PC-9 (cell line): Measurements from ENCODE around the gene IFT22. TPM values are rescaled to one million over a fixed set of nuclear protein-coding genes. Genes with fewer than 3 reads are reported as not detected.

Source experiments
- Bru-seq: library from RNA; stranded (reverse); fragments of 400-500 nt; gene quantifications from one replicate; lab custom pipeline; 2021; lab: Mats Ljungman, UMichigan
- BruChase-seq, 2 experiments: library from RNA; stranded (reverse); fragments of 400-500 nt; gene quantifications; one replicate each; lab custom pipeline; 2021; lab: Mats Ljungman, UMichigan
- BruUV-seq: library from RNA; stranded (reverse); fragments of 400-500 nt; replicated peaks from 2 replicates; lab custom pipeline; 2021; lab: Mats Ljungman, UMichigan
- CTCF ChIA-PET: fragments of 300-600 bp; sonication (Branson Sonifier 250); formaldehyde crosslinking; loops from one replicate; lab custom pipeline; 2022; ENCODE audit warnings: antibody characterized with exemption; lab: Charles Lee
- POLR2A ChIA-PET: fragments of 300-600 bp; sonication (Branson Sonifier 250); formaldehyde crosslinking; loops from one replicate; lab custom pipeline; 2022; ENCODE audit warnings: antibody characterized with exemption; ENCODE audit not compliant: unreplicated experiment; lab: Charles Lee
- DNase-seq, 2 experiments: peaks; one replicate each; pipeline versions ENCODE4 v3.0.0 to v3.0.0-alpha.2; 2015 to 2022; ENCODE audit warnings: mixed read lengths in 1 of 2
- H2AFZ ChIP-seq: fragments of 200-600 bp; sonication (generic); 2 replicates; pipeline ENCODE4 v1.8.1; 2017; ENCODE audit warnings: antibody characterized with exemption
- H3F3A ChIP-seq: fragments of 200-600 bp; sonication (generic); 2 replicates; pipeline ENCODE4 v1.8.1; 2017; ENCODE audit warnings: antibody characterized with exemption, mild to moderate bottlenecking, low read depth; ENCODE audit not compliant: insufficient read depth
- H3K27ac ChIP-seq: fragments of 200-600 bp; sonication (generic); 2 replicates; pipeline ENCODE4 v1.6.1; 2016; ENCODE audit warnings: mixed run types
- H3K27me3 ChIP-seq: fragments of 200-600 bp; sonication (generic); 2 replicates; pipeline ENCODE4 v1.6.1; 2016; ENCODE audit warnings: low read depth, mixed run types; ENCODE audit not compliant: insufficient read depth
- H3K36me3 ChIP-seq: fragments of 200-600 bp; sonication (generic); 2 replicates; pipeline ENCODE4 v1.6.1; 2016; ENCODE audit warnings: low read depth, mixed run types
- H3K4me1 ChIP-seq: fragments of 200-600 bp; sonication (generic); replicated peaks from 2 replicates; pipeline ENCODE4 v1.6.1; 2016; ENCODE audit warnings: mixed run types; ENCODE audit not compliant: insufficient read depth
- H3K4me2 ChIP-seq: fragments of 200-600 bp; sonication (generic); 2 replicates; pipeline ENCODE4 v1.6.1; 2017; ENCODE audit warnings: mixed run types
- H3K4me3 ChIP-seq: fragments of 200-600 bp; sonication (generic); 2 replicates; pipeline ENCODE4 v1.6.1; 2016; ENCODE audit warnings: mixed run types
- H3K79me2 ChIP-seq: fragments of 200-600 bp; sonication (generic); 2 replicates; pipeline ENCODE4 v1.6.1; 2017; ENCODE audit warnings: low read depth, mixed run types
- H3K9me2 ChIP-seq: fragments of 200-600 bp; sonication (generic); 2 replicates; pipeline ENCODE4 v1.8.1; 2017; ENCODE audit warnings: mild to moderate bottlenecking; ENCODE audit not compliant: insufficient read depth
- H3K9me3 ChIP-seq: fragments of 200-600 bp; sonication (generic); 2 replicates; pipeline ENCODE4 v1.8.1; 2016; ENCODE audit warnings: low read depth; ENCODE audit not compliant: insufficient read depth
- H4K20me1 ChIP-seq: fragments of 200-600 bp; sonication (generic); 2 replicates; pipeline ENCODE4 v1.8.1; 2017; ENCODE audit not compliant: insufficient read depth
- CTCF ChIP-seq: fragments of 200-600 bp; sonication (generic); conservative IDR thresholded peaks from 2 replicates; pipeline ENCODE4 v1.6.1; 2017; ENCODE audit warnings: mixed run types, antibody characterized with exemption, mild to moderate bottlenecking, moderate library complexity
- EZH2 ChIP-seq: fragments of 200-600 bp; sonication (generic); IDR thresholded peaks from 2 replicates; pipeline ENCODE4 v1.8.0; 2017; ENCODE audit warnings: antibody characterized with exemption, low read depth
- intact Hi-C: fragments of 100-400 bp; cut with micrococcal nuclease; formaldehyde crosslinking; loops from one replicate; pipeline ENCODE4 v1.10.0; 2022; ENCODE audit not compliant: unreplicated experiment
- long read RNA-seq: library from polyadenylated mRNA; stranded (forward); transcript quantifications from one replicate; pipeline ENCODE4 v2.0.0, GENCODE V29; 2022
- total RNA-seq: library from RNA; stranded (reverse); gene quantifications from 2 replicates; pipeline ENCODE4 v1.2.3, GENCODE V29; 2021

The IFT22 gene
- total RNA-seq (47.6 and 53.0 TPM in 2 replicates), Bru-seq, nascent RNA (percentile 59 among the genes with signal in this experiment), BruChase-seq, experiment 1, labeled RNA remaining after a 2-hour chase (percentile 56 among the genes with signal in this experiment), BruChase-seq, experiment 2, labeled RNA remaining after a 6-hour chase (percentile 81 among the genes with signal in this experiment)
- long read RNA-seq, transcript IFT22-211 (3 exons, 2,272 nt) = minor isoform, 6 of 183 reads
- long read RNA-seq, transcript IFT22-201 (5 exons, 1,130 nt) = major isoform, 60 of 183 reads
- long read RNA-seq, transcript IFT22-204 (4 exons, 875 nt) = minor isoform, 10 of 183 reads
- long read RNA-seq, partial matches to known transcripts = 0 of 183 reads
- long read RNA-seq, other reads (novel, unspliced or antisense) = 103 of 183 reads

GRCh38 chr7:101321491-101322401, at the start of gene IFT22:
Gene IFT22 (minus strand): TSS chr7:101321812. CDS start chr7:101321709, 103 bp downstream.
- peak within 1 kb of the TSS; percentile 97 for H2AFZ ChIP-seq
- BruUV-seq = TSS peak; percentile 93
- H3K9me2 ChIP-seq = no peaks in the 10 kb centered on the region
- ChIA-PET POLR2A (interaction anchor here (0.5 to 0.7 kb wide), 7 partner anchors 14 to 687 kb away, joined by 3 to 9 read pairs (median 5); no protein-coding TSS in a partner anchor), CTCF (interaction anchor here (0.5 to 1.0 kb wide), 11 partner anchors 14 to 617 kb away, joined by 3 to 6 read pairs (median 3); partner anchors contain the start of genes PLOD3 and UFSP1)
- peak within 1 kb of the TSS; percentile 83 for H3K4me2 ChIP-seq
- peaks cover 5% of the 10 kb centered on the region; the same call in 1 of the 2 replicates for H3K4me1 ChIP-seq
- peak within 1 kb of the TSS; percentile 85 for H3K4me3 ChIP-seq
- peaks cover 5% of the 10 kb centered on the region; the same call in 1 of the 2 replicates for H3F3A ChIP-seq
- no peak within 1 kb of the TSS; the same call in 1 of the 2 replicates for H3K27ac ChIP-seq
- no peaks in the 10 kb centered on the region for H3K9me3 ChIP-seq
- peaks cover 6% of the 10 kb centered on the region; the same call in 1 of the 2 replicates for H3K79me2 ChIP-seq
- no peaks in the 10 kb centered on the region for H4K20me1 ChIP-seq
- DNase-seq = peak; percentile 76 to 89
- TF ChIP-seq CTCF (no peak; the same call in 1 of the 2 replicates), EZH2 (no peak)
- intact Hi-C loops = loop anchor here (10.0 kb wide), 2 partner anchors 123 to 183 kb away; no protein-coding TSS in a partner anchor
- peaks cover 10% of the 10 kb centered on the region; the same call in 1 of the 2 replicates for H3K27me3 ChIP-seq
- H3K36me3 ChIP-seq = no peaks in the 10 kb centered on the region

GRCh38 chr7:101370836-101371235, 49.2 kb upstream of the IFT22 start:
- Histone ChIP-seq H3F3A (no peaks in the 10 kb centered on the region), H3K4me2 (no peak overlapping the region), H2AFZ (no peak overlapping the region), H3K36me3 (no peaks in the 10 kb centered on the region), H3K9me2 (no peaks in the 10 kb centered on the region), H3K9me3 (no peaks in the 10 kb centered on the region), H4K20me1 (no peaks in the 10 kb centered on the region), H3K79me2 (no peaks in the 10 kb centered on the region), H3K27ac (no peak overlapping the region), H3K4me1 (no peaks in the 10 kb centered on the region), H3K4me3 (no peak overlapping the region), H3K27me3 (peaks cover 32% of the 10 kb centered on the region)
- BruUV-seq = no TSS peak
- ChIA-PET POLR2A (interaction anchor here (0.6 kb wide), 1 partner anchor 51 kb away, joined by 3 read pairs; no protein-coding TSS in a partner anchor), CTCF (no interaction called here)
- TF ChIP-seq EZH2 (no peak), CTCF (no peak)
- DNase-seq = no peak
- intact Hi-C loops = no loop called here
